NB4 (cell line): ENCODE data around the gene KRT80.

ENCODE experiments used
- CTCF ChIP-seq: IDR thresholded peaks from one replicate; pipeline ENCODE4 v1.5.1; 2012; ENCODE audit warnings: low read depth, low read length
- MAX ChIP-seq: IDR thresholded peaks from 2 replicates; pipeline ENCODE4 v1.6.1; 2011; ENCODE audit warnings: low read depth, low read length
- MYC ChIP-seq: IDR thresholded peaks from 2 replicates; pipeline ENCODE4 v1.6.1; 2011; ENCODE audit warnings: low read depth, low read length
- POLR2A ChIP-seq: IDR thresholded peaks from 2 replicates; pipeline ENCODE4 v1.6.1; 2011; ENCODE audit warnings: mild to moderate bottlenecking; ENCODE audit not compliant: insufficient read length; ENCODE audit errors: extremely low read depth

DNA sequence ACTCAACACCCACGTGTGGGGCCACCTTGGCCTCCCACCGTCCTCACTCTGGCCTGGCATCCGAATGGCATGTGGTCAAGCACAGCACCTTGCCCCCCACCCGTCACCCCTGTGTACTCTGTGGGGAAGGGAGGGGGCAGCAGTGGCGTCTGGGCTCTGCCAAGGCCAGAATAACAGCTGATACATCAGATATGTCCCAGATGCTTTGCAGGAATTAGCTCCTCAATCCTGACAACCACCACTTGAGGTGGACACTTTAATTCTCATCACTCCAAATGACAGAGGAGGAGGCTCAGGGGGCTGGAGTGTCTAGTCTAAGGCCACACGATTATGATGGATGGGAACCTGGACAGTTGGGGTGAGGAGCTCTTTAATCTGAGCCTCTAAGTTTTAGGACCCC, 1.7 kb upstream of the KRT80 start:
- no peak for TF ChIP-seq CTCF
- no peak for TF ChIP-seq MYC
- no peak for TF ChIP-seq POLR2A
- TF ChIP-seq MAX = no peak
